ENCODE results near the gene PRRT4.

Gene PRRT4

DNA sequence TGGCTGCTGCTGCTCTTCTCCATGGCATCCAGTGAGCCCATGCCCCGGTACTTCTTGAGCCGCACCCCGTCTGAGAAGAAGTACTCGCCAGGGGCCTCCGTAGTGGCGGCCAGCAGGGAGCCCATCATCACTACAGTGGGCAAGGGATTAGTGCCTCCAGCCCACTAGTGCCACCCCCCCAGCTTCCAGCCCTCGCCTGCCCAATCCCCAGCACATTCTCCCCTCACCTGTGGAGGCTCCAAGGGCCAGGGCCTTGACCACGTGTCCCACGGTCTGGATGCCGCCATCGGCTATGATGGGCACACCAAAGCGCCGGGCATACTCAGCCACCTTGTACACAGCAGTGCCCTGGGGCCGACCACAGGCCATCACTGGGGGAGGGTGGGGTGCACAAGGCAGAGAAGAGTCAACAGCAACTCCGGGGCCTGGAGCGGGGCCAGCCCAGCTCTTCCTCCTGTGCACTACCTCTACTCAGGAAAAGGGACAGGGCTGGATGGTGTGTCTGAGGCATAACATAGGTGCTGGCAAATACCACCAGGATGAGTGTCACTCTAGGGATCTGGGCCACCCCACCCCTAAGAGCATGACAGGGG lies 33.5 kb upstream of the PRRT4 start:
- DNase-seq (ENCODE audit: low spot score): no peak

DNA sequence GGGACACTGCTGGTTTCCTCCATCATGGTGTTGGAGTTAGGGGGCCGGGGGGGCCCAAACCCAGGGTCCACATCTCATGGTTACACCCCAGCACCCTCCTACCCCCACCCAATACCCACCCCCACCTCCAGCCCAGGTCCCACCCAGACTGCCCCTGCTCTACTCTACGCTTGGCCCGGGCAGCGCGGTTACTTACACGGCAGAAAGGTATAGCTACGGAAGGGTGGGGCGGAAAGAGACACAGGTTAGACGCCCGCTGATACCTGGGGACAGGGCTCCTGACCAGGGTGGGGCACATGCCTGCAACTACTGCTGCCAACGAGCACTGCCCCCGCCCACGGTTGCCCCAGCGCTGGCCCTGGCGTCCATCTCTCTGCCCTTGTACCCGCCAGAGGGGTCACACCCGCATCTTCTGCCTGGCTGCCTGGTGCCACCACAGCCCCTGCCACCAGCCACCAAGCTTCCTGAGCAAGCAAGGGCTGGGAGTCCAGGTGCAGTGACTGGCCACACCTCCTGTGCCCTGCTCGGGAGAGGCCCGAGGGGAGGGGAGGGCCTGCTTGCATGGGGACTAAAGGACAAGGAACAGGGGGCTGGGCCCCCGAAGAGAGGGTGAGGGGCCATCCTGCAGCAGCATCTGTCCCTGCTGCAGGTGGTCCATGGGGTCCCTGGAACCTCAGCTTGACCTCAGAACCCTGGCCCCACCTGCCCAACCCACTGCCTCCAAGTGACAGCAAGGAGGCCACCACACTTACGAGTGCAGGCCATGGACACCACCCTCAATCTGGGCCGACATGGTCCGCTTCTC lies 32.2 kb upstream of the PRRT4 start:
- DNase-seq (ENCODE audit: low spot score): no peak

DNA sequence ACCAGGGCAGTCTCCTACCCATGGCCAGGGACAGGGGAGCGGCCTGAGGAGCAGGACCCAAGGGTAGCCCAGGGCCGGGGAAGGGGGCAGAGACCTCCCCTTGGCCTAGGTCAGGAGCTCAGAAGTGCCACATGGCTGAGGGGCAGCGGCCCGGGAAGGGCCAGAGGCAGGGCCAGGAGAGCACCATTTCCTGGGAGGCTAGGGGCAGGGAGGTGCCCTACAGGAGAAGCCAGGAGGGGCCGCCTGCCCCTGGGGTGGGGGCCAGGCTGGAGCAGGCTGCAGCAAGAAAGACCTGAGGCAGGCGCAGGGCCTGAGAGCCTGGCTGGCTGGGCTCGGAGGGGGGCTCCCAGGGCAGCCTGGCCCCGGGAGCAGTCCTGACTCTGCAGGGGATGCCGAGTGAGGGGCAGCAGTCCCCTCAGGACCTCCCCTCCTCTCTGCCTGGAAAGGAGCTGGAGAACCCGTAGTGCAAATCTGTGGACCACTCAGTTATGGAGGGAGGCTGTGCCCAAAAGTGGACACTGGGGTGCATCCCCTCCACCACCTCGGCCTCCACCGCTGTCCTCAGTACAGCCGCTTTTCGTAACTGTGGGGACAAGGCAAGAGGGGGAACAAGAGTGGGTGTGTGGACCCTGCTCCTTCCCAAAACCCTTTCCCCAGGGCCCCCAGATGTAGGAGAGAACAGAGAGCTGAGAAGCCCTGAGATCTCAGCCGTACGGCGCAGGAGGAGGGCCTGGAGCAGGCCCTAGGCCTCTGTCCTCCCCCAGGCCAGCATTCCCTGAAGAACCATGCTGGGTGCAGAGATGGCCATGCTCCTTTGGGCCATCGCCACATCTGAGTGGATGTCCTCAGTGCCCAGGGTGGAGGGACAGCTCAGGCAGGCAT lies 31.2 kb upstream of the PRRT4 start:
- DNase-seq (ENCODE audit: low spot score): no peak

DNA sequence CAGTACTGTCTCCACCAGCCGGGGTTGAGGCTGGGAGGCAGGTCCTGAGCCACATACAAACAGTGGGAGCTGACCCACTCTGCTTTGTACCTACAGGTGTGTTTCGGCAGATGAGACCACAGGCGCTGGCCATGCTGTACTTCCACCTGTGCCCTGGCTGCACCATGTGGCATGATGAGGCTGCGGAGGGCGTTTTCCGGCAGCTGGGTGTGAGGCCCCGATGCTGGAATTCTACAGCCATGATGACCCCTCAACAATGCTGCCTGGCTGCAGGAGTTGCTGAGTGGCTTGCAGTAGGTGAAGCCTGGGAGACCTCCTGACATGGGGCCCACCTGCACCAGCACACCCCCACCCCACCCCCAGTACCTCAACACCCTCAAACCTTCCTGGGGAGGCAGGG lies 30.3 kb upstream of the PRRT4 start:
- DNase-seq (ENCODE audit: low spot score): no peak

DNA sequence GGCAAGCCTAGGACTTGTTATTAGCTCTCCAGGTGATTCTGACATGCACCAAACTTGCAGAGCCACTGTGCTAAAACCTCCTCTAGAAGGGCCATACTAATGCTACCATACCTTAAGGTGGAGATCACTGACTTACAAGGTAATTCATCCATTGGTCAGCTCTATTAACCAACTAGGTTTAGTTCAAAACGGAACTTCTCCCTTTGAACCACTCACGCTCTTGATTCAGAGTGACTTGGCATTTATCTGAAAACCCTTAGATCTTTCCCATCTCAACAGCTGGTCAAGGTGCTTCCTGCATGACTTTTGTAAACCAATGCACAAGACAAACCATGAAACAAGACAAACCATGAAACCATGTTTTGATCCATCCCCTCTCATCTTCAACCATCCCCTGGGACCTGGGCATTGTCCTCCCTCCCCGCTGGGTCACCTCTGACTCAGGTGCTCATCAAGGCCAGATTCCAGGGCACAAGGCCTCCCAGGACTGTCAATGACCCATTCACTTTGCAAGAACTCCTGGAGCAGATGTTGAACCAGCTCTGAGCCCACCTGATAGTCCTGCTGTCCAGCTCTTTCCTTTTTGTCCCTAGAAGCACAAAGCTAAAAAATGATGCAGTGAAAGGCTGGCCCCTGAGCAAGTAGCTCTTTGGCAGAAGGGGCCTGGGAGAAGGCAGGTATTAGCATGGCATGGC lies 29.5 kb upstream of the PRRT4 start:
- DNase-seq (ENCODE audit: low spot score): no peak

GRCh38 chr7:128389618-128390329 lies 28.3 kb upstream of the PRRT4 start:
- DNase-seq (ENCODE audit: low spot score): no peak

DNA sequence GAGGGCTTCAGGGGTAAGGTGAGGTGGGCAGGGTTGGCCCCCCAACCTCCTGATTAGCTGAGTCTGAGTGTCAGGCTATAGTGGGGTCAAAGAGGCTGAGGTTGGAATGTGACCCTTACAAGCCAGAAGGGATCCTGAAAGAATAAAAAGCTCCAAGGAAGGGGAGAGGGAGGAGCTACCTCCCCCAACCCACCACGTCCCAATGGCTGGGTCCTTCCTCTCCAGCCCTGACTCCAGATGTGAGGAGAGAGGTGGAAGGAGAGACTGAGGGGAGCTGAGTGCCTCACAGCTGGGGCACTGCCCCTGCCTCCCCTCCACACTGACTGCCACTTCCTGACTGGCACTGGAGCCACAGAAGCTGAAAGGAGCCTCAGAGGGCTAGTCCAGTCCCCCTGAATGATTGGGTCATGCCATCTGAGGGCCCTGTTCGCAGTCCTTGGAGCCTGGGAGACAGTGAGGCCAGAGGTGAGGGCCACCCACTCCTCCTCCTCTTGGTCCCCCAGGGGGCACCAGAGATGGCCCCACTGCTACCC lies 27.7 kb upstream of the PRRT4 start:
- no peak for DNase-seq (ENCODE audit: low spot score)

DNA sequence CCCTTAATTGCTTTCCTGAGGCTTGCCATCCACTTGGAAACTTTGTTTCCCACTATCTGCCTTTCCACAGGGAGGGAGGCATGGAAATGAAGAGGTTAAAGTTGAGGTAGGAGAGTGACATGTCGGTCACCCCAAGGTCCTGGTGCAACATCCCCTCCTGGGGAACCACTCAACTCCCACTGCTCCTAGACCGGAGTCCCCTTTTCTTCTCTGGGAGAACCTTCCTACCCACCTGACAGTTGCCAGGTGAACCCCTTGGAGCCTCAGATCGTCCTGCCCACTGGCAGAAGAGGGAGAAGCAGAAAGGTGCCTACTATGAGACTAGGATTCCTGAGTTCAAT lies 26.6 kb upstream of the PRRT4 start:
- no peak for DNase-seq (ENCODE audit: low spot score)

DNA sequence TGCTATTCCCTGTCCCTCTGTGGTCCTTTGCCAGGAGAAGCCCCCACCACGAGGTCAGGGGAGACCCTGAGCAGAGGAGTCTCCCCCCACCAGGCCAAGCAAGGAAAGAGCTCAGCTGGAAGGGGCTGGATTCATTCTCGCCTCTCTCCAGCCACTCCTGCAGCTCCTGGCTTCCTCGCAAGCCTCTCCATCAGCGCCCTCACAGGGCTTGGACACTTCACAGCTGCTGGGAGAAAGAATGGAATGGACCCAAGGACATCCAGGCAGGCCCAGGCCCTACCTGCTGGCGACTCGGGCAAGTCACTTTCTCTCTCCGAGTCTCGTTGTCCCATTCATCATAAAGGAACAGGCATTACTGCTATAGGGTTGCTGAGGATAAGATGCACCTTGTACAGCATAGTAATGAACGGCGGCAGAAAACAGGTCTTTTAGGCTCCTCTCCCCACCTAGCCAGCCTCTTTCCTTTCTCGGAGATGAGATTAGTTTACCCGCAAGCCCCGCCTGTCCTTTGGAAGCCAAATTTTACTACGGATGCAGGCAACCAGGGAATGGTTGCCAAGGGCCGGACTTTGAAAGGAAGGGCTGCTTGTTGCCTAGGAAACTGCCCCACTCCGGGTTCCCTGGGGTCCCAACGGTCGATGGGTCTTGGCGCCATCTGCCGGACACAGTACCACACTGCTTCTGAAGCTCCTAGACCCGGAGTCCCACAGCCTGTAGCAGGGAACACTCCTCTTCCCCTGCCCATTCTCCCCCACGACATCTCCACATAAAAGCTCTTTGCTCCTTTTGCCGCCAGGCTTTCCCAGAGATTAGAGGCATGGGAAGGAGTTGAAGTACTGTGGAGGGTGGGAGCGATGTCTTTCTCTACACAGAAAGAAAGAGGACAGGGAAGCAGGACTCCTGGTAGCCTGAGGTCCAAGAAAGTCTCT lies 26.0 kb upstream of the PRRT4 start:
- DNase-seq (ENCODE audit: low spot score): peak; percentile 68

- DNase-seq (ENCODE audit: low spot score): no peak
Observed at GRCh38 chr7:128385988-128386925, 24.8 kb upstream of the PRRT4 start.

DNA sequence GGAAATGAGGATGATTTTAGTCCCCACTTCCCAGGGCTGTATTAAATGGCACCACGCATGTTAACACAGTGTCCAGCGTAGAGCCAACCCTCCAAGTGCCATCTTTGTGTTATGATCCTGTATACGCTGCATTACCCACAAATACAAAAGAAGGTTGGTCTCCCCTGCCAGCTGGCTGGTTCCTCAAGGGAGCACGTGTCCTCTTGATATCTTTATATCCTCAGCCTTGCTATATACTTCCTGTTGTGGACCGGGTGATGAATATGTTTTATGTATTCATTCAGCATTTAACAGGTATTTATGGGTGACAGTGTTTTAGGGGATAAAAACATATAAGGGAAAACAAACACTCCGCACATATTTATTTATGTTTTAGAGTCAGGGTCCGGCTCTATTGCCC lies 23.2 kb upstream of the PRRT4 start:
- no peak for DNase-seq (ENCODE audit: low spot score)

- DNase-seq (ENCODE audit: low spot score): no peak
Observed at GRCh38 chr7:128383776-128384175, 22.3 kb upstream of the PRRT4 start.

DNA sequence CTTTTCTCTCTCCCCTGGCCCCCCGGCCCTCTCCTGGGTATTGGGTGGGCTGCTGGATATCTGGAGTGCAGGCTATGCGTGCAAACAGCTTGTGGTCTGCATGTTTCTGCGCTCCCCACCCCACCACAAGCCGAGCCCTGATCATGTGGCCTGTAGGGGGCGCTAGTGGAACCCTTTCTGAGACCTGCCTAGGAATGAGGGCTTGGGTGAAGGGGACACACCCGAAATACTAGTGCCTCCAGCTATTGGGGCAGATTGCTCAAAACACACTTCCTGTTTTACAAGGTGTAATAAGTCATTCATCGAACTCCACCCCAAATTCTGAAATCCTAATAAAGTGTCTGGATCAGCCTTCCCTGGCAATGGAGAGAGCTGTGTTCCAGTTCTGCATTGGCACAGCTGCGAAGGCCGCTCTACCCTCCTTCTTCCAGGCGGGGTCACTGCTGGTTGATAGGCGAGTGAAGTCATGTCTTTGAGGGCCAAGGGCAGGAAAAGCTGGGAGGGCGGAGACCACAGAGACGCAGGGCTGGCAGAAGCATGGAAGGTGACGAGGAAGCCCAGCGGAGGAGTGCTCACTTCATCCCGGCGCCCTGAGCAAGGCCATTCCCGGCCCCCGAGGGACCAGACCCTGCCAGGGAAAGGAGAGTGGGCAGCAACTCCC lies 19.8 kb upstream of the PRRT4 start:
- peak; percentile 43 for DNase-seq (ENCODE audit: low spot score)

DNA sequence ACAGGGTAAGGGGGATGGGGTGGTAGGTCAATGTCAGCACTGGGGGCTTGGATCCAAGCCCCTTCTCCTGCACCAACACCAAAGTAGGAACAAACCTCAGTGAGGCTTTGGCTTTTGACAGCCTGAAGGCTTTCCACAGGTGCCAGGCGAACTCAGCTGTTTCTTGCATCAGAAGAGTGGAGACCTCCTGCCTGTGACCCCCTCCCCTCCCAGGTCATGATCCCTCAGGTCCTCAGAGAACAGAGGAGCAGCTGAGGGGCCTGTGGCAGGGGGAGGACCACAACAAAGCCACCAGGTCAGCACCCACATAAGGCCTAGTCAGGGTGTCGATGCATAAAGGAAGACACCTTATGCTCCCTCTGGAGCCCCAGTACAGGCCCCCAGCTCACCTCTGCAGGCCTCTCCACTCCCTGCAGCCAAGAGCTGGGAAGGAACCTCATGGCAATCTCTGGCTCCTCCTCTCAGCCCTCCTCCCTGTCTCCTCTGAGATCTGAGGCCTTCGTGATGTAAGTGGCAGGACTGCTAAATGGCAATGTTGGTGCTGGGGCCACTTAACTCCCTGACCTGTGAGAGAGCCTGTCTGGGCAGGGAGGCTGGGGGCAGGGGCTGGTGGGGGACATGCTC lies 19.1 kb upstream of the PRRT4 start:
- no peak for DNase-seq (ENCODE audit: low spot score)

- no peak for DNase-seq (ENCODE audit: low spot score)
Observed at GRCh38 chr7:128379900-128380479, 18.5 kb upstream of the PRRT4 start.

DNA sequence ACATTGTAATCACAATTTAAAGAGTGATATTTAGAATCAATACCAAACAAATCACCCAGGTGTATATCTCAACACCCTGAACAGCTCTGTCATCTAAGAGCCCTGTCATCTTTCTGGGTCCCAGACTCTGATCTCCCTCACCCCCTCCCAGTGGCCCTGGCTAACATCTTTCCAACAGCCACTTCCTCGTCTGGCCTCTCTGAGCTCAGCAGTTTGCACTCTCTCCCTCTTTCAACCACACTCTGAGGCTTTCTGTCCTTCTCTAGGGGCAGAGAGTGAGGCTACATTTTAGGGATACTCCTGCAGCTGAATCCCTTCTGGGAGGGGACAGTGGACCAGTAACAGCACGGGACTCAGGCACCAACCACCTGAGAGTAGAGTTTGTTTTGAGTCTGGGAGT lies 17.1 kb upstream of the PRRT4 start:
- DNase-seq (ENCODE audit: low spot score): no peak

DNA sequence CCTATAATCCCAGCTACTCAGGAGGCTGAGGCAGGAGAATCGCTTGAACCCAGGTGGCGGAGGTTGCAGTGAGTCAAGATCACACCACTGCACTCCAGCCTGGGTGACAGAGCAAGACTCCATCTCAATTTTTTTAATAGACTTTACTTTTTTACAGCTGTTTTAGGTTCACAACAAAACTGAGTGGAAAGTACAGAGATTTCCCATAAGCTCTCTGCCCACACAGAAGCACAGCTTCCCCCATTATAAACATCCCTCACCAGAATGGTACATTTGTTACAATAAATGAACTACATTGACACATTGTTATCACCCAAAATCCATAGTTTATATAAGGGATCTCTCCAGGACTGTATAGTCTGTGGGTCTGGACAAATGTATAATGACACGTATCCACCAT lies 14.6 kb upstream of the PRRT4 start:
- no peak for DNase-seq (ENCODE audit: low spot score)

DNA sequence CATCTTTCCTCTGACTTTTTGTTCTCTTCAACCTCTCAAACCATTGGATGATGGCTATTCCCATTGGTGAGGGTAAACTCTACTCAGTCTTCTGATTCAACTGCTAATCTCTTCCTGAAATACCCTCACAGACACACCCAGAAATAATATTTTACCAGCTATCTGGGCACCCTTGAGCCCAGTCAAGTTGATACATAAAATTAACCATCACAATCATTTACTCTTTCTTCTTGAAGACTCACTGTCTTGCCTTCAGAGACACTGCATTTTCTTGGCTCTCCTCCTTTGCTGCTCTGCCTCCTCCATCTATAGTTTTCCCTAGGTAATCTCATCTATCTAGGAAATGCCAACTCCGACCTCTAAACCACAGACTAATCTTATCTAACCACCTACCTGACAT lies 12.6 kb upstream of the PRRT4 start:
- DNase-seq (ENCODE audit: low spot score): no peak

Data from activated CD4-positive, alpha-beta T cell treated with anti-CD3 and anti-CD28 coated beads, Interleukin-2, Interleukin-4, amounts not matched to agents 100 ng/mL and 50 ng/mL, durations not matched to agents 16 hours and 8 hours (primary cell).